ENCODE results near the gene BATF2.
"Not testable (repeated sequence)": the region's sequence is repeated elsewhere in the genome, so short reads cannot be mapped to it uniquely, and the experiment has no call there.

BATF2 gene, protein sequence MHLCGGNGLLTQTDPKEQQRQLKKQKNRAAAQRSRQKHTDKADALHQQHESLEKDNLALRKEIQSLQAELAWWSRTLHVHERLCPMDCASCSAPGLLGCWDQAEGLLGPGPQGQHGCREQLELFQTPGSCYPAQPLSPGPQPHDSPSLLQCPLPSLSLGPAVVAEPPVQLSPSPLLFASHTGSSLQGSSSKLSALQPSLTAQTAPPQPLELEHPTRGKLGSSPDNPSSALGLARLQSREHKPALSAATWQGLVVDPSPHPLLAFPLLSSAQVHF

DNA sequence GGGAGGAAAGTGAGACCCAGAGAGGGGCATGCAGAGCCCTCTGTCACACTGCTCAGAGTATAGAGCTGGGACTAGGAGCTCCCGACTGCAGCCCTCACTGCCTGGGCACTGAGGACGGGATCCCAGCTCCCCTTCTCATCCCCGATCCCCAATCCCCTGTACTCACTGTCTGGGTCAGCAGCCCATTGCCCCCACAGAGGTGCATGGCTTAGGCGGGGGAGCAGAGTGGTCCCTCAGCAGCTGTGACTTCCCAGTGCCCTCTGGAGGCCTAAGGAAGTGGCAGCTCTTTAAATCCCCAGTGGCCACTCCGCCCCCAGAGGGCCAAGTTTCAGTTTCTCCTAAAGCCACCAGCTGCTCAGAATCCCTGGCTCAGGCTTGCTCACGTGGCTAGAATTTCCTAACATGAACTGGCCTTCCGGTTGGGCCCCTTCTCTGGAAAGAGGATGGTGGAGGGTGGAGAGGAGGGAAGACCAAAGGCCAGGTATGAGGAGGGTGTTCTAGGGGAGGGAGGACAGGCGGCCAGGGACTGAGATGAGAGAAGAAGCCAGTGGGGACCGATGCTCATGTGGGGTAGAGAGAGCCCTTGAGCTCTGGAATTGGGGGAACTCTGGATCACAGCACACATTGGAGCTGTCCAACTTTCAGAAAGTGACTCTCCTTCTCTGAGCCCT, at the start of gene BATF2:
TSS of gene BATF2 (minus strand) at position 262 of the 671 bp plus-strand sequence. CDS start at position 205, 57 bp downstream.
- no peak for DNase-seq (ENCODE audit: low read depth)

DNA sequence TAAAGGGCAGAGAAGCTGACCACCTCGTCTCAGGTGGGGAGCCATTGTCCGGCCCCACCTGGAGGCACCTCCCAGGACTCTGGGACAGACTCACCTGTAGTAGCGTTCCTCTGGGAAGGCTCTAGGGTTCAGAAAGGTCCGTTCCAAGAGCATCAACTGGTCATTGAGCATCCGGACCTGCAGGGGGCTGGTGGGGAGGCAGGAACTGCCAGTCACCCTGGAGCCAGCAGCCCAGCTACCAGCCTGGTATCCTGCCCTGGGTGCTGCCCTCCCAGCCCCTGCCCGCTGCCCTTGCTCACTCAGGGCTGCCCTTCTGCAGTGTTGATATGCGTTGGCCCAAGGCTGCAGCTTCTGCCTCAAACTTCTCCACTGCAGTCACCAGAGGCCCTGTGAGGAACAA, 49.0 kb upstream of the BATF2 start:
- no peak for DNase-seq (ENCODE audit: low read depth)

DNA sequence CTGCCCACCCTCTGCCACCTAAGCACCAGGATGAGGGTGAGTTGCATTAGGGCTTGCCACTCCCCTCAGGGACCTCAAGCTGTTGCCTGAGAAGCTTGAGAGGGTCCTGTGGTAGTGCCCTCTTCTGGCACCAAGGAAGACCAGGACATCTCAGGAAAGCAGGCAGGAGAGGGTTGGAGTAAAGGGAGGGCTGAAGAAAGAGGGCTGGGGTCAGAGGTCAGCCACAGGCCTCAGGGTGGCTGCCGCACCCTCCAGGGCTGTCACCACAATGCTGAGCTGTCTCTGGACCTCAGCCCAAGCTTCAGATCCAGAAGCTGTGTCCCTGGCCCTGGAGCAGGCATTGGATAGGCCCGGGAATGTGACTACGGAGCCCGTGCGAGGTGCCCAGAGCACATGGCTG, 48.3 kb upstream of the BATF2 start:
- DNase-seq (ENCODE audit: low read depth): no peak

DNA sequence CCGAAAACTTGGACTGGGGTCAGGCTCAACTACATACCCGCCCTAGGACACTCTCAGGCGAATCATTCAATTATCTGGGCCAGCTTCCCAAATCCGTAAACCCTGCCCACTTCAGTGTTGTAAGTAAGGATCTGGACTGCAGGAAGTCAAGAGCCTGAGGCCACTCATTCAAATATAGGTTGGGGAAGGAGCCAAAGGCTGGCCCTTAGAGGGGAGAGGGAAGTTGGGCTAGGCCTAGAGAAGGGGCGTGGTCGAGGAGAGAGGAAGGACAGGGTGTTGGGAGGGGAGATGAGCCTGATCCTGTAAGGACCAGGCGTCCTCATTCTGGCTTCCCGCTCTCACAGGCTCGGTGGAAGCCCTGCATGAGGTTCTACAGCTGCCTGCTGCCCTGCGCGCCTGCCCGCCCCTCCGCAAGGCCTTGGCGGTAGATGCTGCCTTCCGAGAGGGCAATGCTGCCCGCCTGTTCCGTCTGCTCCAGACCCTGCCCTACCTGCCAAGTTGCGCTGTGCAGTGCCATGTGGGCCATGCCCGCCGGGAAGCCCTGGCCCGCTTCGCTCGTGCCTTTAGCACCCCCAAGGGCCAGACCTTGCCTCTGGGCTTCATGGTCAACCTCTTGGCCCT, 47.2 kb upstream of the BATF2 start:
- no peak for DNase-seq (ENCODE audit: low read depth)

DNA sequence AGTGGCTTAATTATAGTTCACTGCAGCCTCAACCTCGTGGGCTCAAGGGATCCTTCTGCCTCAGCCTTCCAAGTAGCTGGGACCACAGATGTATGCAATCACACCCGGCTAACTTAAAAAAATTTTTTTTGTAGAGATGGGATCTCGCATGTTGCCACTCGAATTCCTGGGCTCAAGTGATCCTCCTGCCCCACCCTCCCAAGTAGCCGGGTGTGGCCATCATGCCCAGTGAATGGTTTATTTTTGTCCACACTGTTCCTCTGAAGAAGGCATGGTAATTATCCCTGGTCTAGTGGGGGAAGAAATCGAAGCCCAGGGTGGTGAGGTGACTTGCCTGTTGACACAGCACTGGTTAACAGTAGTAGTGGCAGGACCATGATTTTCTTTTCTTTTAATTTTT, 46.1 kb upstream of the BATF2 start:
- no peak for DNase-seq (ENCODE audit: low read depth)

DNA sequence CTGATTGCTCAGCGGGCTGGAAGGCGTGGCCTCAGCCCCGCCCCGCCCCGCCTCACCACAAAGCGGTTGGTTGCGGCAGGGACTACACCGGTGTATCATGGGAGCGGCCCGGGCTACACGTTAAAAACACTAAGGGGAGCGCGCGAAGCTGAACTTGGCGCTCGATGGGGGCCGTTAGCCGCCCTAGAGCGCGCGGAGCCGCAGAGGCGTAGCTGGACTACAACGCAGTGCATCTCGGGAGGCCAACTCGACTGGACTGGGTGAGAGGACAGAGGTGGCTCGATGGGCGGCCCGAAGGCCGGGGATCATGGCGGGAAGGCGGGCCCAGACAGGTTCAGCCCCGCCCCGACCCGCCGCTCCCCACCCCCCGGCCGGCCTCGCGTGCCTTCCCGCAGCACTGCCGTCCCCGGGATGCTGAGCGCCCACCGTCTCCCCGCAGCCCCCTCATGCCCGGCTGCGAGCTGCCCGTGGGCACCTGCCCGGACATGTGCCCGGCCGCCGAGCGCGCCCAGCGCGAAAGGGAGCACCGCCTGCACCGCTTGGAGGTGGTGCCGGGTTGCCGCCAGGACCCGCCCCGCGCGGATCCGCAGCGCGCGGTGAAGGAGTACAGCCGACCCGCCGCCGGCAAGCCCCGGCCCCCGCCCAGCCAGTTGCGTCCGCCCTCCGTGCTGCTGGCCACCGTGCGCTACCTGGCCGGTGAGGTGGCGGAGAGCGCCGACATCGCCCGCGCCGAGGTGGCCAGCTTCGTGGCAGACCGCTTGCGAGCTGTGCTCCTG, 44.3 kb upstream of the BATF2 start, which contains the start of gene SAC3D1:
TSS of gene SAC3D1 (plus strand) at position 364 of the 776 bp plus-strand sequence. CDS start at position 447, 83 bp downstream.
- peak; percentile 75 for DNase-seq (ENCODE audit: low read depth)

DNA sequence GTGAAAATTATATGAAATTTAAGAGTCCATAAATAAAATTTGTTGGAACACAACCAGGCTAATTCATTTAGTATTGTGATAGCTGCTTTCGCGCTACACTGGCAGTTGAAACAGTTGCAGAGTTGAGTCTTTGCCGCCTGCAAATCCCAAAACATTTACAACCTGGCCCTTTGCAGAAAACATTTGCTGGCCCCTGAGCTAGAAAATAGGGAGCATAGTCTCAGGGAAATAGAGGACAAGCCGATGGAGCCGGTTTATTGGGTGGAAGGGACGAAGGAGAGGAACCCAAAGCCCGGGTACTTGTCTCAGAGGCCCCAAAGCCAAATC, 43.7 kb upstream of the BATF2 start:
- DNase-seq (ENCODE audit: low read depth): no peak

DNA sequence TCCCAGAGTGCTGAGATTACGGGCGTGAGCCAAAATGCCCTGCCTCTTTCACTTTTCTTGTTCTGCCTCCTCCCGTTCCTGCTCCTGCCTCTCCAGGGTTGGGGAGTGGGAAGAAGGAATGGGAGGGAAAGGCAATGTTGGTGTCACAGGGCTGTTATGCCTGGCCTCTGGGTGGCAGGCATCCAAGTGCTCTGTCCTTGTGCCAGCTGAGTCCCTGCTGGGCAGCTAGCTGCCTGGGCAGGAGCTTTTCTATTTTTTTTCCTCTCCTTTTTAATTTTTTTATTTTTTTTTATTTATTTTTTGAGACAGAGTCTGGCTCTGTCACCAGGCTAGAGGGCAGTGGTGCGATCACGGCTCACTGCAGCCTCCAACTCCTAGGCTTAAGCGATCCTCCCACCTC, 40.2 kb upstream of the BATF2 start:
- no peak for DNase-seq (ENCODE audit: low read depth)

DNA sequence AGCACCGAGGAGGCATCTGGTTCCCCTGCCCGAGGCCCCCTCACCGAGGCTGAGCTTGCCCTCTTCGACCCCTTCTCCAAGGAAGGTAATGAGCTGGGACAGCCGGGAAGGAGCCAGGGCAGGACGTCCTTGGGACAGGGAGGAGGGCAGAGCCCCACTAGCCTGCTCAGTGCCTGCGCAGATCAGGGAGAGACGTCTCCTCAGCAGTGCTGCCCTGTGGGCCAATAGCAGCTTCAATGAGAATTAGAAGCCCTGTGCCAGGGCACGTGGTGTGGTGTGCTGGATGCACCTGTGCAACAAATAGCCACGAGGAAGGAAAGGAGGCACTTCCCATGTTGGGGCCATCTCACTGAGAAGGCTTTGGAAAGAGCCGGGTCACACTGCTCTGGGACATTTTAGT, 38.8 kb upstream of the BATF2 start:
- DNase-seq (ENCODE audit: low read depth): no peak

DNA sequence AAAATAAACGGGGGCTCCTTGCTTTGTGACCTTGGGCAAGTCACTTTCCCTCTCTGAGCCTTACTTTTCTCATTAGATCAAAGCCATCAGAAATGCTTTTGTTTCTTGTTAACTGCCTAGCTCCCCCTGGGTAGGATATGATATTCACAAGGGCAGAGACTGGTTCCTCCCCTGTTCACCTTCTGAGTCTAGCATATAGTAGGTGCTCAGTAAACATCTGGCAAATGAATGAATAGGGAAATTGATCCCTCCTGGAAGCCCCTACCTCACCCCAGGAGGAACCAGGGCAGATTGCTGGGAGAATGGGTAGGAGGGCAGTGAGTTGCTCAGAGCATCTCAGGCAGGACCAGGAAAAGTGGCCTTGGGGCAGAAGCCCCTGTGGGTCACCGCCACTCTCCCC, 37.7 kb upstream of the BATF2 start:
- no peak for DNase-seq (ENCODE audit: low read depth)

DNA sequence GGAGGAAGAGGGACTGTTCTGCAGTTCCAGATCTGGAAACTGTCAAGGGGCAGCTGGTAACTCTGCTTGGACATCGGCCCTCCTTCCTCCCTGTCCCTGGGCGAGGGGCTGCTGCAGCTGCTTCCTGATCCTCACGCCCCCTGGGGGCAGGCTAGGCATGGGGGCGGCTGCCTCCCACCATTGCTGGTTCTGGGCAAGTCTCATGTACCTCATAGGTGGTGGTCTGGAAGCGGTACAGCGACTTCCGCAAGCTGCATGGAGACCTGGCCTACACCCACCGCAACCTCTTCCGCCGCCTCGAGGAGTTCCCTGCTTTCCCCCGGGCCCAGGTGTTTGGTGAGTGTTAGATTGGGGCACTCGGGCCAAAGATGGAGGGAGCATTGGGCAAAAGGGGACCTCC, 35.4 kb upstream of the BATF2 start:
- no peak for DNase-seq (ENCODE audit: low read depth)

DNA sequence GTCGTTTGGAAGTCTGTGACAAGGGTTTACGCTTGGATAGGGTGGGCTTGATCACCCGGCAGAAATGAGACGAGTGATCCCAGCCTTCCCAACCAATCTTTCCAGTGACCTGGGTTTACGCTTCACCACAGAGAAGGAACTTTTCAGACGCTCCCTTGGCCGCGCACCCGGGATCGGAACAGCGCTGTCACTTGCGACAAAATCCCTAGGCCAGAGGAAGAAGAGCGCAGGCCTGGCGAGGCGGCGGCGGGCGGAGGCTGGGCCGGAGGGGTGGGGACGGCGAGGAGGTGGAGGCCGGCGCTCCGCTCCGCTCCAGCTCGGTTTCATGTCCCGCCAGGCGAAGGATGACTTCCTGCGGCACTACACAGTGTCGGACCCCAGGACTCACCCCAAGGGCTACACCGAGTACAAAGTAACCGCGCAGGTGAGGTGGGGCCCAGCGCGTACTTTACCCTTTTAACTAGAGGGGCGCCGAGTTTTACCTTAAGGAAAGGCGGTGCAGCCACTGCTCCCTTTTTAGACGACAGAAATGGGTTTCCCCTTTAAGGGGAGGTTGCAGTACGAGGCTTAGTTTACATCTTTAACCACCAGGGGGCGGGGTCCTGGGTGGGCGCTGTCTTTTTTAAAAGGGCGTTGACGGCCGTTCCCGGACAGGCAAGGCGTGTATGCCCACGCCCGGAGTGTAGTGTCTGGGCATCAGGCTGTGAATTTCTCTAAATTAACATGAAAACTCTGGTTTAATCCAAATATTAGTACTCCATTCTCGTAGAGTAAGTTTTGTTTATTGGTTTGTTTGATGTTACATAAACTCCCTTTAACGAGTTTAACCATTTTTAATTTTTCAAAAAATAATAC, 30.7 kb upstream of the BATF2 start, which contains the start of gene SNX15:
TSS of gene SNX15 (plus strand) at position 227 of the 855 bp plus-strand sequence. CDS start at position 326, 99 bp downstream.
- peak; percentile 89 for DNase-seq (ENCODE audit: low read depth)

DNA sequence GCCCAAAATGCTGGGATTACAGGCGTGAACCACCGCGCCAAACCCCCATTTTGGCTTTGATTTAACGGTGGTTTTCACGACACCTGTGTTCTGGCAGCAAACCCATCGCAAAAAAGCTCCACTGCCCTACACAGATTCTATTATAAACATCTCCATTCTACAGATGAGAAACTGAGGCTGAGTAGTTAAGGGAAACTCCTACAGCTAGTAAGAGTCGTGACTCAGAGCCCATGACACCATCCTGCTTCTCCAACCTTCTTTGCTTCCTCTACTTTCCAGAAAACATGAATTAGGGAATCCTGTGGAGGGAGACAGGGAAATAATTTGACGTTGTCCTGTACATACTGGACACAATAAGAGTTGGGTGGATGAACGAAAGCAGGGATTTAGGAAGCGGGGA, 30.0 kb upstream of the BATF2 start:
- no peak for DNase-seq (ENCODE audit: low read depth)

DNA sequence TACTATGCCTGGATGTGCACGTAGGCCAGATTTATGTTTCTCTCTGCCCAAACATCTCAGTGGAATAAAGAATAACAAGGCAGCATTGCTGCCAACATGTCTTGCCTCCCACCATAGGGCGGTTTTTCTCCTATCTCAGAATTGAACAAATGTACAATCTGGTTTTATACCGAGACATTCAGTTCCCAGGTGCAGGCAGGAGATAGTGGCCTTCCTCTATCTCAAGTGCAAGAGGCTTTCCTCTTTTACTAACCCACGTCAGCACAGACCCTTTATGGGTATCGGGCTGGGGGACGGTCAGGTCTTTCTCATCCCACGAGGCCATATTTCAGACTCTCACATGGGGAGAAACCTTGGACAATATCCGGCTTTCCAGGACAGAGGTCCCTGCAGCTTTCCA, 26.7 kb upstream of the BATF2 start:
- not testable (repeated sequence) for DNase-seq (ENCODE audit: low read depth)

DNA sequence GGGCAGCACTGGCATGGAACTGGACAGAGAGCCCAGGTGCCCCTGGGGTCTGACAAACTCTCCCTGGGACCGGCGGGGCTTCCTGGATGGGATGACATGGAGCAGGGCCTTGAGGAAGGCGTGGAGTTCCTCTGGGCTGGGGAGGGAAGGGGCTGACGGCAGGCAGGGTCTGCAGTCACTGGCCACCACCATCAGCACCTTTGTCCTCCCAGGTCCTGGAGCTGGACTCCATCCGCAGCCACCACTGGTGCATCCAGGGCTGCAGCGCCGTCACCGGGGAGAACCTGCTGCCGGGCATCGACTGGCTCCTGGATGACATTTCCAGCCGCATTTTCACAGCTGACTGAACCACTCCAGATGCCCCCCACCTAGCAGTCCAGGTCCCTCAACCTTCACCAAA, 24.7 kb upstream of the BATF2 start:
- DNase-seq (ENCODE audit: low read depth): no peak

DNA sequence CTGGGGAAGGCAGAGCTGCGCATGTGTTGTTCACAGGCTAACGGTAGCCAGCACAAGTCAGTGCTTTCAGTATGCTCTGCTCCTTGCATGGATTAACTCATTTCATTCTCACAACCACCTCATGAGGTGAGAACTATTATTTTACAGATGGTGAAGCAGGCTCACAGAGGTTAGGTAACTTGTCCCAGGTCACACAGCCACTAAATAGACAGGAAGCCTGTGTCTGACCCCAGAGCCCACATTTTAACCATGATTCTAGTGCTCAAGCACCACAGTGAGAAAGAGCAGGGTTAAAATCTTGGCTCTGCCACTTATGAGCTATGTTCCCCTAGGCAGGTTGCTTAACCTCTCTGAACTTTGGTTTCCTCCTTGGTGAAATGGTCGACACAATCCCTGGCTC, 24.2 kb upstream of the BATF2 start:
- DNase-seq (ENCODE audit: low read depth): no peak

DNA sequence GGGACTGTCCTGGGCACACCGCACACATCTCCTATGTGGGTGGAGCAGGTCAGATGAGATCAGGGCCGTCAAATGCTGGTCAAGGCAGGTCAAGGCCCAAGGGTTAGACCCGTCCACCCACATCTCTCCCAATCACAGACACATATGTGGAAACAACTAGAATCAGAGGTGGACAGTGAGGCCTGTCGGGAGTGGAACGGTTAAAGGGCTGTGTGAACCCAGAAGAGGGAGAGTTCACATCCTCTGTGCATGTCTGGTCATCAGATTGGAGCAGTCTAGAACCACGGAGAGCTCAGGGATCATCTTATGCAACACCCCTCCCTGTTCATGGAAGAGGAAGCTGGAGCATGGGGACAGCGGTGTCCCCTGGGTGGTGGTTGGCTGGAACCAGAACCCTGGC, 23.1 kb upstream of the BATF2 start:
- no peak for DNase-seq (ENCODE audit: low read depth)

DNA sequence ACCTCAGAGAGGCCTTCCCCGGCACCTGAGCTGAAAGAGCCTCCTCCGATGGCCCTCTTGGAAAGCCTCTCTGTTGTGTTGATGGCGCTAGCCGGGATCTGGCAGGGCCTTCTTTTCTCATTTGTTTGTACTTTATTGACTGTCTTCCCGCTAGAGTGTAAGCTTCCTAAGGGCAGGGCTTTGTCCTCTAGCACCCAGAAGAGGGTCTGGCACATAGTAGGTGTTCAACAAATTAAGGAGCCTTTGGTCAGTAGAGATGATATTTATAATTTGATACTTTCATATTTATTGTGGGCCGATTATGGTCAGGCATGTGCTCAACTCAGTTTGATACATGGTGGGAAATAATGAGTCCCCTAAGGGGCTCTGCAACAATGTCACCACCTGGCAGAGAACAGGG, 21.2 kb upstream of the BATF2 start:
- no peak for DNase-seq (ENCODE audit: low read depth)

DNA sequence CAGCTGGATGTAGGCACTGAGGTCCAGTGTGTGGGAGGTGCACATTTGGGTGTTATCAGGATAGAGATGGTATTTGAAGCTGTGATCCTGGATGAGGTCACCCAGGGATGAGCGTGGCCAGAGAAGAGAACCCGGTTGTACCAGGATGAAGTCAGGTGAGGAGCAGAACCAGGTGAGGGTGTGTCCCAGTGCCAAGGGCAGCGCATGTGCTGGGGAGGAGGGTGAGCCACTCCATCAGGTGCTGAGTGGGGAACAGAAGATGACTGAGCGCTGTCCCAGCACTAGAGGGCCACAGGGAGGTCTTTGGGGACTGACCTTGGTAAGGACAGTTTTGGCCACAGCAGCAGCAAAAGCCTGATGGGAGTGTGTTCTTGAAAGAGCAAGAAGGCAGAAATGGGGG, 19.9 kb upstream of the BATF2 start:
- DNase-seq (ENCODE audit: low read depth): no peak

DNA sequence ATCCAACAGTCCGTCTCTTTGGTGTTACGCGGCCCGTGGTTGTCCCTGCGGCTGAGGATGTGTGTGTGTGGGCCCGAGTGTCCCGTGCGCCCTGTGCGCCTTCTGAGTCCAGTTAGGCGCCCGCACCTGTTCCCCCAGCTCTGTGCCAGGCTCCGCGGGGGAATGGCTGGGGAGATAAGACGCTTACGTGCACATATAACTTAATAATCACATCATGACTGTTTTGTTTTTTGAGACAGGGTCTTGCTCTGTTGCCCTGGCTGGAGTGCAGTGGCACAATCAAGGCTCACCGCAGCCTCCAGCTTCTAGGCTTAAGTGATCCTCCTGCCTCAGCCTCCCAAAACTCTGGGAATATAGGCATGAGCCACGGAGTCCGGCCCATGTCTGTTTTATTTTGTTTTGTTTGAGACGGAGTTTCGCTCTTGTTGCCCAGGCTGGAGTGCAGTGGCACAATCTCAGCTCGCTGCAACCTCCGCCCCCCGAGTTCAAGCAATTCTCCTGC, 18.0 kb upstream of the BATF2 start:
- no peak for DNase-seq (ENCODE audit: low read depth)
